ENCODE results near the gene AKAP8L.

Gene AKAP8L

GRCh38 chr19:15432629-15433518 lies 14.1 kb upstream of the AKAP8L start:
- peak; percentile 89 for DNase-seq

GRCh38 chr19:15432018-15432494 lies 13.3 kb upstream of the AKAP8L start:
- no peak for DNase-seq

- no peak for DNase-seq
Observed at GRCh38 chr19:15431396-15432017, 12.7 kb upstream of the AKAP8L start.

- no peak for DNase-seq
Observed at GRCh38 chr19:15430526-15431120, 11.8 kb upstream of the AKAP8L start.

GRCh38 chr19:15429825-15430467 lies 11.2 kb upstream of the AKAP8L start:
- DNase-seq: no peak

- DNase-seq: no peak
Observed at GRCh38 chr19:15428956-15429824, 10.4 kb upstream of the AKAP8L start.

- no peak for DNase-seq
Observed at GRCh38 chr19:15427991-15428471, 9.2 kb upstream of the AKAP8L start.

GRCh38 chr19:15427350-15427700 lies 8.5 kb upstream of the AKAP8L start:
- DNase-seq: no peak

- no peak for DNase-seq
Observed at GRCh38 chr19:15426485-15427349, 7.9 kb upstream of the AKAP8L start.

- DNase-seq: no peak
Observed at GRCh38 chr19:15425321-15425950, 6.6 kb upstream of the AKAP8L start.

GRCh38 chr19:15424692-15425272 lies 6.0 kb upstream of the AKAP8L start:
- no peak for DNase-seq

- no peak for DNase-seq
Observed at GRCh38 chr19:15424121-15424520, 5.3 kb upstream of the AKAP8L start.

GRCh38 chr19:15423130-15423529 lies 4.3 kb upstream of the AKAP8L start:
- no peak for DNase-seq

- DNase-seq: no peak
Observed at GRCh38 chr19:15422296-15423075, 3.7 kb upstream of the AKAP8L start.

- DNase-seq: no peak
Observed at GRCh38 chr19:15421721-15422260, 3.0 kb upstream of the AKAP8L start.

- no peak for DNase-seq
Observed at GRCh38 chr19:15421136-15421695, 2.4 kb upstream of the AKAP8L start.

GRCh38 chr19:15419413-15420025 lies 731 bp upstream of the AKAP8L start:
- no peak for DNase-seq

- peak; percentile 43 for DNase-seq
Observed at GRCh38 chr19:15418231-15418578, 583 bp downstream of the AKAP8L start.
